ENCODE measurements around the gene TMEM184A.

TMEM184A gene

DNA sequence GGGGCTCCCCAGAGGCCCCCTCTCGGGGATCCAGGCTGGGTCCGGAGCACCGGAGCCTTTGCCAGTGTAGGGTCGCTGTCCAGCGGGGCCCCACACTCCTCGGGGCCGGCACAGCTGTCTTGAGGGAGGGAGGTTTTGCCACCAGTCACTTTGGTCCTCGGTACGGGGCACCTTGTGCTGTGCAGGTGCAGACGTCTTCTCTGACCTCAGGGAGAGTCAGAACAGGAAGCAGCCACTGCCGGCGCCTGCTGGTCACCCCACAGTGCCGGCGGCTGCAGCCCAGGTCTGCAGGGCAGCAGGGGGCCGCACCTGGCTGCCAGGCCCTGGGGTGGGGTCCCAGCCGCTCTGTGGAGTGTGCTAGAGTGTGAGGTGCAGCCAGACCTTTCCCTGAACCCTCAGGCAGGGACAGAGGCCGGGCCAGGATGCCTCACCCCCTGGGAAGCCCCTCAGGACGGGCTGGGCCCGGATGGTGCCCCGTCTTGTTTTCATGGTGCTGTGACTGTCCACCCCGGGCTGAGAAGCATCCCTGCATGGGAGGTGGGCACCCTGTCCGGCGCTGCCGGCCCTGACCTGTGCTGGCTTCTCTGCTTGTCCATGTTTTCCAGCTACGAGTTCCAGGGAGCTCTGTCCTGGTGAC is 17.3 kb downstream of the TMEM184A start:
- DNase-seq: no peak

- peak; percentile 22 for DNase-seq
These were observed 18.2 kb downstream of the TMEM184A start for GRCh38 chr7:1537535-1538412.

DNA sequence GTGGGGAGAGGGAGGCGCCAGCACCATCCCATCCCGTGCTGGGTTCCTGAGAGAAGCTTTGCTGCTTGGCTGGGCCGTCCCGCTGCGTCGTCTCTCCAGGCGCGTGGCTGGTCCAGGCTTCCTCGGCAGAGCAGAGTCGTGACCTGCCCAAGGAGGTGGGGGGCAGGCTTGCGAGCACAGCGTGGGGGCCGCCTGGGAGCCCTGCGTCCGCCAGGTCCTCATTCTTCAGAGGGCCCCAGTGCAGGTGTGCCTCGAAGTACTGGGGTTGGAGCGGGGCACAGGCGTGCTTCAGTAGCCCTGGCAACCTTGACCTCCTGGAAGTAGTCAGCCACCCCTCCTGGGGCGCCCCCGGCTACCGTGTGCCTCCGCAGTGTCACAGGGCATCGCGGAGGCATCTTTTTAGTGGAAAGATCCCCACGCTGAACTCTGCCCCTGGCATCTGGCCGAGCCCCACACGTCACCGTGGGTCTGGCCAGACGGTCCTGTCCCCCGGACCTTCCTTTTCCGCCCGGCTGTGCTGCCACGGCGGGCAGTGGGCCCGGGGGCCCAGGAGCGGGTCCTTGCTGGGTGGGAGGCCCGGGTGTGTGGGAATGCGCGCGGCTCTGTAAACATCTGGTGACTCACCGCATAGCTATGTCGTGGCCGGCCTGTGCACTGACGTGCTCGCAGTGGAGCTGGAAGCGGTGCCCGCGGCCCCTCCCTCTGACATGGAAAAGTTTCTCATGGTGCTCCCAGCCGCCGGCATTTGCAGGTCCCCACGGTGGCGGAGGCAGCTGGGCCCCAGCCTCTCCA is 19.1 kb downstream of the TMEM184A start:
- no peak for DNase-seq

- DNase-seq: no peak
These were observed 19.6 kb downstream of the TMEM184A start for GRCh38 chr7:1536455-1536742.

GRCh38 chr7:1535701-1536454 is 20.1 kb downstream of the TMEM184A start:
- no peak for DNase-seq

GRCh38 chr7:1535100-1535458 is 20.9 kb downstream of the TMEM184A start:
- no peak for DNase-seq

- DNase-seq: no peak
These were observed 21.5 kb downstream of the TMEM184A start for GRCh38 chr7:1534330-1535099.

DNA sequence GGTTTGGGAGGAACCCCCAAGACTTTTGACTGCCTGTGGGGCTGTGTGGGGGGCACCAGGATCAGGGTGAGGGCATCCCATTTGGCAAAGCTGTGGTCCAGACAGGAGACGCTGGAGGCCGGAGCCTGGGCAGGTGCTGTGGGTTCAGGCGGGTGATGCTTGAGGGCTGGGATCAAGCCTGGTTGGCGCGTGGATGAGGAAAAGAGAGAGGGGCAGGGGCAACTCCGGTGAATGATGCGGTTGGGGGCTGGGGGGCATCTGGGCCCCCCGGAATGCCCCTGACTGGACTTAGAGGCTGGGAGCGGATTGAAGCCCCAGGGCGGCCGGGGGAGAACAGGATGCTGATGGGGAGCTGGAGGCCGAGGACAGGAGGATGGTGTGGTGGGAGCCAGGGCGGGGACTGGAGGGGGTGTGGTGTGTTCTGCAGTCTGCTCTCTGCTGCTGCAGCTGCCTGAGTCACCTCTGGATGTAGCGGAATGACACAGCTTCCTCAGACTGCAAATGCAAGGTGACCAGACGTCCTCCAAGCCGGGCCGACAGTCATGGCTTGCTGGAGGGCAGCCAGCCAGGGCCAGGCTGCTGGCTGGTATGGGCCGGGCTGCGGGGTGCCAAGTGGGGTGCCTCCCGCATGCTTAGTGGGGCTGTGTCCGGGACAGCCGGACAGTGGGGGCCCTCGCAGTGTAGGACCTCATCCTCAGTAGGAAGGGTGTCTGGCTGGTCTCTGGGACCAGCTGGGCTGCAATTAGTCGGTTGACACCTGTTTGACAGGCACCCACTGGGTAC is 22.3 kb downstream of the TMEM184A start:
- no peak for DNase-seq

- DNase-seq: no peak
These were observed 22.8 kb downstream of the TMEM184A start for GRCh38 chr7:1533255-1533546.

GRCh38 chr7:1532456-1533254 is 23.4 kb downstream of the TMEM184A start:
- DNase-seq: peak; percentile 34

DNA sequence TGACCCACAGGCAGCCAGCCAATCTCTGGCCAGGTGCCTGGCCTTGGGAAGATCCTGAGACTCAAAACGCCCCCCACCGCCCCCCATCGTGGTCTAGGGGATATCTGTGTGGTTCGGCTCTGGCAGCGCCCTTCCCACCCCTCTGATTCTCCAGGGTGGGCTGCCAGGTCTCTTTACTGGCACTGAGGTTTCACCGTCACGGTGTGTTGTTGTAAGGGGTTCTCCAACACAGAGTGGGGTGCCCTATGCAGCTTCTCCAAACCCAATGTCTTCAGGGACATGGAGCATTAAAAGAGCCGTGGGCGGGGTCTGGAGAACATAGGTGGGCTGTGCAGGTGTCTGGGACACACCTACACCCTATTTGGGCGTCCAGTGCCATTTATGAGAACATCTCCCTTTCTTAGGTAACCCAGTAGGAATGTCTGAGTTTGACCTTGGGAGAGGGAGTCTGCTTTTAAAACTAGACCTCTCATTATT is 24.0 kb downstream of the TMEM184A start:
- DNase-seq: no peak

GRCh38 chr7:1531263-1531978 is 24.6 kb downstream of the TMEM184A start:
- peak; percentile 48 for DNase-seq

- peak; percentile 48 for DNase-seq
These were observed 25.1 kb downstream of the TMEM184A start for GRCh38 chr7:1530946-1531262.

DNA sequence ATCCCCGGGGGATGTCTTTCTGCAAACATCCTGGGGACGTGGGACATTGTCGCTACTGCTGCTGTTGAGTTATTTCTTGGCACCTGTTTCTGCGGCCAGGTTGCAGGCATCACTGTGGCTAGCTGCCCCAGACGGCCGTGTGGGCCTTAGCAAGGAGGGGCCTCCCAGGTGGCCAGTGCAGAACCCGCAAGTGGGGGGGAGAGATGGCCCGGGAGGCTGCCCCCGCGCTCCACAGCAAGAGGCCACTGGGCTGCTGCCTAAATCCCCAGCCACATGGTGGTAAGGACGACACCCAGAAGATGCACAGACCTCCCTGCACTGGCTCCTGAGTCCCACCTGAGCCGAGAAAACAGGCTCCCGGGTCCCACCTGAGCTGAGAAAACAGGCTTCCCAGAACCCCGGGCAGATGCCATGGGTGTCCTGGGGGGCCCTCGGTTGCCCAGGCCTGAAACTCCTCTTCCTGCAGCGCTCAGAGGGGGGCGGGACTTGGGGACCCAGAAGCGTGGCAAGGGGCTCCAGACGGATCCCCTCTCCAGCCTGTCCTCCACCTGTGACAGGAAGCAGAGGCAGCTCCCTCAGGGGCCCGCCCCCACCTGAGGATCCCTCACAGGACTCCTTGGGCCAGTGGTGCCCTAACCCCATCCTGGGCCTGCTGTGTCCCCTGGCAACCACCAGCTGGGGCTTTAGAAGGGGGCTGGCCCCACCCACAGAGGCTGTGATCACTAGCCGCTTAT is 26.5 kb downstream of the TMEM184A start:
- DNase-seq: no peak

DNA sequence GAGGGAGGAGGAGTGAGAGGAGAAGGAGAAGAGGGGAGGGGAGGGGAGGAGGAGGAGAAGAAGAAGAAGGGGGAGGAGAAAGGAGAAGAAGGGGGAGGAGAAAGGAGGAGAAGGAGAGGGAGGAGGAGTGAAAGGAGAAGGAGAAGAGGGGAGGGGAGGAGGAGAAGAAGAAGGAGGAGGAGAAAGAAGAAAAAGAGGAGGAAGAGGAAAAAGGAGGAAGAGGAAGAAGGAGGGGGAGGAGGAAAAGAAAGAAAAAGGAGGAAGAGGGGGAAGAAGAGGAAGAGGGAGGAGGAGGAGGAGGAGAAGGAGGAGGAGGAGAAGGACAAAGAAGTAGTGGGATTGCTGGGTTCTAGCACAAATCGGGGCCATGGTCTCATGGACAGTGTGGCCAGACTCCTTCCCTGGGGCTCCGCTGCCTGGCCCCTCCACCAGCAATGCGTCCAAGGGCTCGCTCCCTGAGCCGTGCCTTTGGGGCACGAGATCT is 29.7 kb downstream of the TMEM184A start:
- no peak for DNase-seq

- no peak for DNase-seq
These were observed 30.6 kb downstream of the TMEM184A start for GRCh38 chr7:1525409-1525808.

DNA sequence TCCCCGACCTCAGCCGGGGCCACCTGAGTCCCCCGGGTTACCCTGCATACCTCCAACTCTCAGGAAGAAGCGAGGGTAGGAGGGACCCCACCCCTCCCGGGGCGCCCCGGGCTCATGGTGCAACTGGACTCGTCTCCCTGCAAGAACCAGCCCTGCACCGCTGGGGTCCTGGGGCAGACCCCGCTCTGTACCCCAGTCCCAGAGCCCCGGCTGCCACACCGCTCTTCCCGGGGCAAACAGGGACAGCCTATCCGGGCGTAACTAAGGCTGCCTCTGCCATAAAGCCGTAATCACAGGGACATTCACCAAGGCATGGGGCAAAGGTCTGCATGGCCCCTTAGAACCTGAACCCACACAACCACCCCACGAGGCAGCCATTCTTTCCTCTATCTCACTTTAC is 32.2 kb downstream of the TMEM184A start:
- DNase-seq: no peak

DNA sequence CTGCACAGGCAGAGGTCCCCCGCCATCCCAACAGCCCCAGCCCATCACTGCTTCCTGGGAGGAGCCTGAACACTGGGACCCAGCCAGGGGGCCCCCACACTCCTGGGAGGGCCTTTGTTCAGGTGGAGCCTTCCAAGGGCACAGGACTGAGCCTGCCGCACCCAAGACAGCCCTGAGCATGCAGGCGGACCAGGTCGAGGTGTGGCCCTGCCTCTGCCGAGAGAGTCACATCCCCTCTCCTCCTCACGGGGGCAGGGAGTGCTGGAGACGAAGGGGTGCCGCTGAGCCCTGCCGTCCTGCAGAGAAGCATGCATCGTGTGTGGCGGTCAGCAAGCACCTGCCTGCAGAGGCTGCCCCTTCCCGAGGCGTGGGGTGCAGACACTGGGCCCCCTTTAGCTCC is 32.8 kb downstream of the TMEM184A start:
- DNase-seq: no peak

DNA sequence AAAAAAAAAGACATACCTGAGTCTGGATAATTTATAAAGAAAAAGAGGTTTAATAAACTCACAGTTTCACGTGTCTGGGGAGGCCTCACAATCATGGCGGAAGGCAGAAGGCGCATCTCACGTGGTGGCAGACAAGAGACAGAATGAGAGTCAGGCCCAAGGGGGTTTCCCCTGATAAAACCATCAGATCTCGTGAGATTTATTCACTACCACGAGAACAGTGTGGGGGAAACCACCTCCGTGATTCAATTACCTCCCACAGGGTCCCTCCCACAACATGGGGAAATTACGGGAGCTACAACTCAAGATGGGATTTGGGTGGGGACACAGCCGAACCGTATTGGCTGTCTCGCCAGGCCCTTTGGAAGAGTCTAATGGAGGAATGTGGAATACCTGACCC is 34.5 kb downstream of the TMEM184A start:
- no peak for DNase-seq
